ENCODE measurements around the gene CAMK4. TPM values are rescaled to one million over a fixed set of nuclear protein-coding genes. Genes with fewer than 3 reads are reported as not detected.
"Not testable (repeated sequence)": the region's sequence is repeated elsewhere in the genome, so short reads cannot be mapped to it uniquely, and the experiment has no call there.

The CAMK4 gene
- total RNA-seq, 2 experiments from 2014 or later: 59.5 to 66.1 TPM

- no peak for DNase-seq
Measured at GRCh38 chr5:111348661-111349329, 124.6 kb downstream of the CAMK4 start.

DNA sequence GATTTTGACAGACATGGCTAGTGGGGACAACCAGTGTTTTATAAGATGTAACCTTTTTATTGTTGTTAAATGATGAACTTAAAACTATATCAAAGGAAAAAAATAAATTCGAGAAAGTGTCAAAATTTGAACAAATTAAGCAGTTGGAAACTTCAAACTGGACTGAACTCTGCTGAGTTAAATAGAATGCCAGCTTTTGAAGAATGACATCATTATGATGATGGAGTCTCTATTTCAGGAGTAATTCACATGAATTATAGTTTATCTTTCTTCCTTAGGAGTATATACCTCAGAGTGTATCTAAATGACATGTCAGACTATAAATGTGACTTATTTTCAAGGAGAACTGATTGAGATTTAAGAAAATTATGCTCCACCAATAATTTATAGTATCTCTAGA is 125.2 kb downstream of the CAMK4 start:
- H3K4me3 Mint-ChIP-seq: no peak overlapping the region
- H3K9me3 Mint-ChIP-seq: peaks cover 3% of the 10 kb centered on the region
- ChIA-PET POLR2A (no interaction called here), CTCF (no interaction called here)
- no peaks in the 10 kb centered on the region for H3K27me3 Mint-ChIP-seq
- no peak overlapping the region for H3K27ac Mint-ChIP-seq
- no peak for DNase-seq
- no peaks in the 10 kb centered on the region for H3K4me1 Mint-ChIP-seq
- peaks cover 37% of the 10 kb centered on the region for H3K36me3 Mint-ChIP-seq (ENCODE audit: low read depth)

More at GRCh38 chr5:111348661-111349329, 124.6 kb downstream of the CAMK4 start:
- Mint-ChIP-seq H3K4me1 (no peaks in the 10 kb centered on the region), H3K27ac (no peak overlapping the region), H3K27me3 (no peaks in the 10 kb centered on the region), H3K4me3 (no peak overlapping the region), H3K9me3 (no peaks in the 10 kb centered on the region), H3K36me3 (ENCODE audit: low read depth) (peaks cover 38% of the 10 kb centered on the region)
- POLR2A ChIA-PET: no interaction called here
- CTCF ChIA-PET: no interaction called here

GRCh38 chr5:111353035-111353434 is 128.9 kb downstream of the CAMK4 start:
- Mint-ChIP-seq H3K36me3 (ENCODE audit: low read depth) (peaks cover 30% of the 10 kb centered on the region), H3K27ac (no peak overlapping the region), H3K27me3 (no peaks in the 10 kb centered on the region), H3K4me3 (no peak overlapping the region), H3K9me3 (peaks cover 5% of the 10 kb centered on the region), H3K4me1 (no peaks in the 10 kb centered on the region)
- ChIA-PET CTCF (no interaction called here), POLR2A (no interaction called here)
- DNase-seq: no peak

GRCh38 chr5:111358726-111359125 is 134.5 kb downstream of the CAMK4 start:
- H3K4me1 Mint-ChIP-seq, DNase-seq, H3K27ac Mint-ChIP-seq, H3K27me3 Mint-ChIP-seq, H3K4me3 Mint-ChIP-seq, H3K9me3 Mint-ChIP-seq, POLR2A ChIA-PET: not testable (repeated sequence)
- H3K36me3 Mint-ChIP-seq (ENCODE audit: low read depth): peaks cover 31% of the 10 kb centered on the region
- CTCF ChIA-PET: interaction anchor here (0.6 kb wide), 1 partner anchor 66 kb away, joined by 4 read pairs; no protein-coding TSS in a partner anchor

DNA sequence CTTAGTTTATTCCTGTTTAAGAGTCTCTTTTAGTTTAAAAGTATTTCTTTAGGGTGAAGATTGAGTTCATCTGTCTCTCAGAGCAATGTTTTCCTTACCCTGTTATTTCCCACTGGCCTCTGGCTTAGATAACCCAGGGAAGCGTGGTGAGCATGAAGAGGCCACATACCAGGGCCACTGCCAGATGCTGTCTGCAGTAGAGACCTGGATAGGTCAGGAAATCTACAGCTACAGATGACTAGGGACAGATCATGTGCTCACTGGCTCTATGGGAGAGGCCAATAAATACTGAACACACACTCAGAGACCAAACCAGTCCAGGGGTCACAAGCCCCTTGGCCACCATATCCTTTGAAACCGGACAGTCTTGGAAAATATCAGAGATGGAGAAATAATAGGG is 136.0 kb downstream of the CAMK4 start:
- H3K4me3 Mint-ChIP-seq: no peak overlapping the region
- H3K9me3 Mint-ChIP-seq: peaks cover 3% of the 10 kb centered on the region
- H3K27me3 Mint-ChIP-seq: no peaks in the 10 kb centered on the region
- POLR2A ChIA-PET: no interaction called here
- H3K4me1 Mint-ChIP-seq: peaks cover 1% of the 10 kb centered on the region
- H3K27ac Mint-ChIP-seq: no peak overlapping the region
- H3K36me3 Mint-ChIP-seq (ENCODE audit: low read depth): peaks cover 27% of the 10 kb centered on the region
- no peak for DNase-seq
- CTCF ChIA-PET: no interaction called here

GRCh38 chr5:111364992-111365391 is 140.8 kb downstream of the CAMK4 start:
- peaks cover 18% of the 10 kb centered on the region for H3K36me3 Mint-ChIP-seq (ENCODE audit: low read depth)
- POLR2A ChIA-PET: no interaction called here

DNA sequence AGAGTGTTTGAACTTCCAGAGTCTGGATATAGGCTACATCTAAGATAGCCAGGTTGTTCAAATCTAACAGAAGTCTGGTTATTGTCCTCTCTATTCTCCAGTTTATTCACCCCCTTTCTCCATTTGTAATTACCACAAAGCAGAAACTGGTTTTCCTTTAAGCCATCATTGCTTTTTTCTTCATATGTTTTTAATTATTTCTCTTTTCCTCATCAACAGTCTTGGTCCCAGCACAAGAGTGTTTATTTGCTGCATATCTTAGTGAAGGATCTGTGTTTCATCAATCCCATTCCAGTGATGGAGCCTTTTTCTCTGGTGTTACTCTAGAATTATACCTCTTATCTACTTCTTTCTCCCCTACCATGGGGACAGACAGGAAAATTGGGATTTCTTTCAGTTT is 142.2 kb downstream of the CAMK4 start:
- ChIA-PET POLR2A (no interaction called here), CTCF (no interaction called here)
- Mint-ChIP-seq H3K4me3 (no peak overlapping the region), H3K9me3 (peaks cover 4% of the 10 kb centered on the region), H3K27me3 (no peaks in the 10 kb centered on the region), H3K4me1 (peaks cover 4% of the 10 kb centered on the region), H3K27ac (no peak overlapping the region), H3K36me3 (ENCODE audit: low read depth) (peaks cover 18% of the 10 kb centered on the region)
- no peak for DNase-seq

More at GRCh38 chr5:111364992-111365391, 140.8 kb downstream of the CAMK4 start:
- DNase-seq: no peak
- Mint-ChIP-seq H3K27me3 (no peaks in the 10 kb centered on the region), H3K4me3 (no peak overlapping the region), H3K27ac (no peak overlapping the region), H3K4me1 (peaks cover 4% of the 10 kb centered on the region), H3K9me3 (no peaks in the 10 kb centered on the region)
- CTCF ChIA-PET: no interaction called here

- CTCF ChIA-PET: no interaction called here
- Mint-ChIP-seq H3K27ac (no peak overlapping the region), H3K4me3 (no peak overlapping the region), H3K4me1 (peaks cover 4% of the 10 kb centered on the region), H3K27me3 (no peaks in the 10 kb centered on the region), H3K36me3 (ENCODE audit: low read depth) (peaks cover 18% of the 10 kb centered on the region), H3K9me3 (peaks cover 4% of the 10 kb centered on the region)
- DNase-seq: no peak
- POLR2A ChIA-PET: no interaction called here
Measured at GRCh38 chr5:111367115-111367514, 142.9 kb downstream of the CAMK4 start.

DNA sequence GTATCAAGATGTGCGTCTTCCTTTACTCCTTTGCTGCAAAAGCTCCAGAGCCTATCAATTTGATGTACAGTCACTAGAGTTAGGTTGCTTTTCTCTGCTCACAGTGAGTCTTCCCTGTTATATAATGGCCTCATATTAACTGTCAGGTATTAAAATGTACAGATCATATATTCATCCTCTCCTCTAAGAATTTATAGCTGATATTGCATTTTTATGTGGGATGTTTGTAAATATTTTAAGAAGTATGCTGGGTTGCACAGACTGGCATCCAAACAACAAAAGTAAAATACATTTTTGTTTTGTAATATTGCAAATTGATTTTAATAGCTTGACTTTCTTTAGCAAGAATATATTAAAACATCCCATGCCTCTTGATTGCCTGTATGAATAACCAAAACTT is 148.6 kb downstream of the CAMK4 start:
- Mint-ChIP-seq H3K4me1 (no peaks in the 10 kb centered on the region), H3K9me3 (peaks cover 6% of the 10 kb centered on the region), H3K4me3 (no peak overlapping the region), H3K27me3 (no peaks in the 10 kb centered on the region), H3K36me3 (ENCODE audit: low read depth) (peaks cover 28% of the 10 kb centered on the region), H3K27ac (no peak overlapping the region)
- POLR2A ChIA-PET: no interaction called here
- DNase-seq: no peak
- CTCF ChIA-PET: no interaction called here

DNA sequence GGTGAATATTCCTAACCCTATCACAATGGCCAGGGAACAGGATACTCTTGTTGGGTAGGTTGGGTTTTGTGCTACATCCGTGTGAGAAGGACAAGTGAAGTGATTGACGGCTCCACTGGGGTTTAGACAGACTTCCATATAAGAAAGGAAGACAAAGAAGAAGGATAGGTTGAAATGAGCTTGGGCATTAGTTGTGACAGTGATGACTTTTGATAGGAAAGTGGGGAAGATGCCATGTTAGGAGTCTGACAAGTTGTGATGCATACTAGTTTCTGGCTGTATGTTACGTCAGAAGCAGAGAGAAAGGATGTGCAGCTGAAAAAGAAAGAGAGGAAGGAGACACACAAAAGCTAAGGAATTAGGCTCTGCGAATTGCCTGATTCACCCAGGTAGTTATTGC is 150.2 kb downstream of the CAMK4 start:
- ChIA-PET CTCF (no interaction called here), POLR2A (no interaction called here)
- Mint-ChIP-seq H3K4me3 (no peak overlapping the region), H3K27me3 (no peaks in the 10 kb centered on the region), H3K36me3 (ENCODE audit: low read depth) (peaks cover 29% of the 10 kb centered on the region), H3K9me3 (peaks cover 6% of the 10 kb centered on the region), H3K27ac (no peak overlapping the region), H3K4me1 (no peaks in the 10 kb centered on the region)
- no peak for DNase-seq

GRCh38 chr5:111375645-111376044 is 151.5 kb downstream of the CAMK4 start:
- Mint-ChIP-seq H3K4me3 (no peak overlapping the region), H3K27me3 (no peaks in the 10 kb centered on the region), H3K4me1 (no peaks in the 10 kb centered on the region), H3K27ac (no peak overlapping the region), H3K36me3 (ENCODE audit: low read depth) (peaks cover 30% of the 10 kb centered on the region), H3K9me3 (peaks cover 6% of the 10 kb centered on the region)
- POLR2A ChIA-PET: no interaction called here
- no peak for DNase-seq
- CTCF ChIA-PET: no interaction called here

- POLR2A ChIA-PET: no interaction called here
- H3K9me3 Mint-ChIP-seq: peaks cover 2% of the 10 kb centered on the region
- CTCF ChIA-PET: no interaction called here
- H3K36me3 Mint-ChIP-seq (ENCODE audit: low read depth): peaks cover 34% of the 10 kb centered on the region
- H3K27ac Mint-ChIP-seq: no peak overlapping the region
- H3K4me1 Mint-ChIP-seq: no peaks in the 10 kb centered on the region
- DNase-seq: no peak
- H3K4me3 Mint-ChIP-seq: no peak overlapping the region
- H3K27me3 Mint-ChIP-seq: no peaks in the 10 kb centered on the region
Measured at GRCh38 chr5:111377306-111377705, 153.1 kb downstream of the CAMK4 start.

GRCh38 chr5:111379391-111379816 is 155.2 kb downstream of the CAMK4 start:
- H3K27ac Mint-ChIP-seq: no peak overlapping the region
- no peaks in the 10 kb centered on the region for H3K9me3 Mint-ChIP-seq
- H3K4me1 Mint-ChIP-seq: no peaks in the 10 kb centered on the region
- no peaks in the 10 kb centered on the region for H3K27me3 Mint-ChIP-seq
- CTCF ChIA-PET: interaction anchor here (1.5 kb wide), 1 partner anchor 10 kb away, joined by 4 read pairs; no protein-coding TSS in a partner anchor
- POLR2A ChIA-PET: no interaction called here
- no peak overlapping the region for H3K4me3 Mint-ChIP-seq
- H3K36me3 Mint-ChIP-seq (ENCODE audit: low read depth): peaks cover 27% of the 10 kb centered on the region
- DNase-seq: no peak

GRCh38 chr5:111383288-111383970 is 159.2 kb downstream of the CAMK4 start:
- Mint-ChIP-seq H3K4me3 (no peak overlapping the region), H3K27ac (no peak overlapping the region), H3K9me3 (no peaks in the 10 kb centered on the region), H3K36me3 (ENCODE audit: low read depth) (peaks cover 18% of the 10 kb centered on the region), H3K4me1 (no peaks in the 10 kb centered on the region), H3K27me3 (no peaks in the 10 kb centered on the region)
- DNase-seq: no peak
- ChIA-PET CTCF (no interaction called here), POLR2A (no interaction called here)
